GM12865 (cell line): ENCODE measurements around the gene GAB2.

Source experiments
- DNase-seq: peaks from one replicate; pipeline ENCODE4 v3.0.0; 2010; ENCODE audit warnings: low read depth
- H3K4me3 ChIP-seq: 2 replicates; pipeline ENCODE4 v1.5.1; 2011; ENCODE audit warnings: mild to moderate bottlenecking, low read depth, low read length, control low read depth
- TF ChIP-seq, protein P1 (sequence below): IDR thresholded peaks from 2 replicates; pipeline ENCODE4 v1.5.1; 2011; ENCODE audit warnings: low read length, control low read depth, low read depth, inconsistent platforms; ENCODE audit not compliant: insufficient read depth; ENCODE audit errors: missing control alignments

GAB2 gene

DNA sequence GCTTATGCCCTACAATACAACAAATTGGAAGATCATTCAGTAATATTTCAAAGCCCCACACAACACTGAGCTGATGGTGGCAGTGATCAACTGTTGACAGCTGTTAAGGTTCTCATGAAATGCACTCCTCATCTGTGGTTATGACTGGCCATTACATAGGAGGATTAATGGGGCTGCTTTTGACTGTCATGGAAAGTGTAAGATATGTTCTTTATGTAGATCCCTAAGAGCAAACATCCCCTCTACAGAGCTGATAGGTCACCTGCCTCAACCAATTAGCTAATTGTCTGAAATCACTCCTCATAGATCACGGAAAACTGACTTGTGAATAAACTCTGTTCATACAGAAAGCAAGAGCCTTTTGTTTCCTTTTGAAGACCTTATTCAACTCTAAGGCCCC, 78.1 kb downstream of the GAB2 start:
- TF ChIP-seq, protein P1, sequence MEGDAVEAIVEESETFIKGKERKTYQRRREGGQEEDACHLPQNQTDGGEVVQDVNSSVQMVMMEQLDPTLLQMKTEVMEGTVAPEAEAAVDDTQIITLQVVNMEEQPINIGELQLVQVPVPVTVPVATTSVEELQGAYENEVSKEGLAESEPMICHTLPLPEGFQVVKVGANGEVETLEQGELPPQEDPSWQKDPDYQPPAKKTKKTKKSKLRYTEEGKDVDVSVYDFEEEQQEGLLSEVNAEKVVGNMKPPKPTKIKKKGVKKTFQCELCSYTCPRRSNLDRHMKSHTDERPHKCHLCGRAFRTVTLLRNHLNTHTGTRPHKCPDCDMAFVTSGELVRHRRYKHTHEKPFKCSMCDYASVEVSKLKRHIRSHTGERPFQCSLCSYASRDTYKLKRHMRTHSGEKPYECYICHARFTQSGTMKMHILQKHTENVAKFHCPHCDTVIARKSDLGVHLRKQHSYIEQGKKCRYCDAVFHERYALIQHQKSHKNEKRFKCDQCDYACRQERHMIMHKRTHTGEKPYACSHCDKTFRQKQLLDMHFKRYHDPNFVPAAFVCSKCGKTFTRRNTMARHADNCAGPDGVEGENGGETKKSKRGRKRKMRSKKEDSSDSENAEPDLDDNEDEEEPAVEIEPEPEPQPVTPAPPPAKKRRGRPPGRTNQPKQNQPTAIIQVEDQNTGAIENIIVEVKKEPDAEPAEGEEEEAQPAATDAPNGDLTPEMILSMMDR: no peak
- no peak for DNase-seq
- H3K4me3 ChIP-seq: no peak overlapping the region

DNA sequence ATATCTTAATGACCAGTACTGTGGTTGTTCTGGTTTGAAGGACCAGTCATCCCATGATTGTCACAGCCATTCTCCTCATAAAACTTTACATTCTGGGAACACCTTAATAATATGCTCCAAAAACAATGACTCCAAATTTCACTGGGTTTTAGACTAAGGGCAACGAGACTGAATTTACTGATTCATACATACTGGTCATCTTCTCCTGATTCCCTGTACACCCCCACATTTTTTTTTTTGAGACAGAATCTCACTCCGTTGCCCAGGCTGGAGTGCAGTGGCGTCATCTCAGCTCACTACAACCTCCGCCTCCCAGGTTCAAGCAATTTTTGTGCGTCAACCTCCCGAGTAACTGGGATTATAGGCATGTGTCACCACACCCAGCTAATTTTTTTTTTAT, 78.9 kb downstream of the GAB2 start:
- TF ChIP-seq, protein P1: no peak
- DNase-seq: no peak
- H3K4me3 ChIP-seq: no peak overlapping the region

DNA sequence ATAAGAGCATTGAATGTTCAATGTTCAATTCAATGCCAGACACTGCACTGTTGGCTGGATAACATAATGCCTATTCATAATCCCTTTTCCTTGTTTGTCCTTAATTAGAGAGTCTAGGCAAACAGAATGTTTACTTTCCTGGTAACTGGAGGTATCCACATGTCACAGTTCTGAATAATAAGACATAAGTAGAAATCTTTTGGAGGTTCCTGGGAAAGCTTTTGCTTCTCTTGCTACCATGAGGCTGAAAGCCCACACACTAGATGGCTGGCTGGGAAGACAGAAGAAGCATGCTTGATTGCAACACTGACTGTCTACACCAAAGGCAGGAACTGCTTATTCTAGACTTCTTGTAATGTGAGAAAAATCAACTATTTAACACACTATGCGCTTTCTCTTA, 79.5 kb downstream of the GAB2 start:
- DNase-seq: no peak
- TF ChIP-seq, protein P1: no peak
- H3K4me3 ChIP-seq: no peak overlapping the region

DNA sequence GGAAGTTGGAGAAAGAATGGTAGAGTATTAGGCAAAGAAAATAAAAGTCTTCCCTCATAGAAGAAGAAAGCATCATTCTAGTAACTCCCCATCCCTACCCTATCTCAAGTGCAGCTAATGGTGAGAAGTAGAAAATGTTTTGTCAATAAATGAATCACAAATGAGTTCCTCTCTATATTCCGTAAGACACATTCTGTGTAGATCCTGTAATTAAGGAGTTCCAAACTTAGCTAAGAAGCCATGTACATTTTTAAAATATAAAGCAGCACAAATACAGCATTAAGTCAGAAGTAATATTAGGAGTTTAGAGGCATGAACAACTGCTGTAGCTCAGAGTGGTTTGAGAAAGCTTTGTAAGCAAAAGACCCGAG, 80.1 kb downstream of the GAB2 start:
- TF ChIP-seq, protein P1: no peak
- no peak overlapping the region for H3K4me3 ChIP-seq
- no peak for DNase-seq

DNA sequence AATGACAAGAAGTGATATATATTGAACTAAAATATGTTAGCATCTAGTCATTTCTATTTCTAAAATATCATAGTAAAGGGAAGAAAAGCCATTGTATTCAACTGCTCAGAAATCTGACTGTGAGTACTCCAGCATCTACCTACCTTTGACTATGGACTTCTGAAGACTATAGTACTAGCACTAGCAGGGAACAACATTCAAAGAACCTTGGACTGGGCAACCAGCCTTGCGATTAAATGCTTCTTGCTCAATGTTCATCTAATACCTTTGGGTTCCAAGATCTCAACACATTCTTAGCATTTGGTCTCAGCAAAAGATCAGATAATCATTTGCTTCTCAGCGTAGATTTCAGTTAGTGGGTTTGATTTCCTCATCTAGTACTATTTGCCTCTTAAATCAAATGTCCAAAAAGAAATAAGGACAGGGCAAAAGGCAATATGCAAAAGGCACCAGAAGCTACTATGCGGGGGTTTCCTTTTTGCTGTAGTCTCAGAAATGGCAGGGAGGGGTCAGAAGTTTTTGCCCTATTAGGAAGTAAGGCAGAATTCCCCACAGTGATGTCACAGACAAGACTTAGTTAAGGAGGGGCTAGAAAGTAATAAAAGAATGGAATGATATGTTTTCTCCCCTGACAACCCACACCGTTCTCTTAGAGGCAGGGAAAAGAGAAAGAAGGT, 80.6 kb downstream of the GAB2 start:
- TF ChIP-seq, protein P1: no peak
- no peak overlapping the region for H3K4me3 ChIP-seq
- DNase-seq: peak; percentile 24

DNA sequence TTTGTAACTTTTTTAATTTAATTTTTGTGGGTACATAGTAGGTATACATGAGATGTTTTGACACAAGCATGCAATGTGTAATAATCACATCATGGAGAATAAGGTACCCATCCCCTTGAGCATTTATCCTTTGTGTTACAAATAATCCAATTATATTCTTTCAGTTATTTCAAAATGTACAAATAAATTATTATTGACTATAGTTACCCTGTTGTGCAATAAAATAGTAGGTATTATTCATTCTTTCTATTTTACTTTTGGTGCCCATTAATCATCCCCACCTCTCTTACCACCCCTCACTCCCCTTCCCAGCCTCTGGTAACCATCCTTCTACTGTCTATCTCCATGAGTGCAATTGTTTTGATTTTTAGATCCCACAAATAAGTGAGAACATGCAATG, 83.5 kb downstream of the GAB2 start:
- DNase-seq: no peak
- H3K4me3 ChIP-seq: no peak overlapping the region
- TF ChIP-seq, protein P1: no peak

DNA sequence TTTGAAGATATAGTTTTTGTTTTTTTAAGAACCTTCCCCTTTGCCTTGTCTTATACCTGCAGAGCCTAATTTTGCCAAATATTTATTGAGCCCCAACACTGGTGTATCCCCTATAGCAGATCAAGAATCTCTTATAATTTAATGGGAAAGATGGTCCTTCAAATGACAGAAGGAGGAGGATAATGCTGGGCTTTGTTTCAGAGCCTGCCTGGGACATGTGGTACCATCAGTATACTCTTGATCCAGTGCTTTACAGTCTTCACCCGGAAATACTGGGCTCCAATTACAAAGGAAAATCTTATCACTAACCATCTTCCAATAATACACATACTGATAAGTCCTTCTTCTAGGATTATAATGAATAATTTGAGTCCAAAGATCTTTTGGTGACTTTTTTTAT, 84.7 kb downstream of the GAB2 start:
- no peak for DNase-seq
- no peak overlapping the region for H3K4me3 ChIP-seq
- TF ChIP-seq, protein P1: no peak
